ENCODE measurements around the gene KIF5A.

- TF ChIP-seq POLR2AphosphoS5 (IDR thresholded peaks at IDR 0.05; ENCODE audit: low read depth, low read length) (no peak), POLR2A (IDR thresholded peaks at IDR 0.05; ENCODE audit: low read depth, low read length) (no peak), TAF1 (IDR thresholded peaks at IDR 0.05; ENCODE audit: borderline replicate concordance, low read depth, low read length) (no peak)
Measured at GRCh38 chr12:57586128-57586527, 36.3 kb downstream of the KIF5A start.

Measured in GM12892 (cell line).